ENCODE results near the gene SNAI3.
"Not testable (repeated sequence)": the region's sequence is repeated elsewhere in the genome, so short reads cannot be mapped to it uniquely, and the experiment has no call there.

SNAI3 gene

GRCh38 chr16:88690341-88691128 lies 4.2 kb upstream of the SNAI3 start:
- no peak for DNase-seq

- no peak for DNase-seq
Observed at GRCh38 chr16:88688013-88688778, 1.9 kb upstream of the SNAI3 start.

- no peak for DNase-seq
Observed at GRCh38 chr16:88687676-88688012, 1.3 kb upstream of the SNAI3 start.

GRCh38 chr16:88687254-88687576 lies 908 bp upstream of the SNAI3 start:
- no peak for DNase-seq

GRCh38 chr16:88686062-88686438 lies 257 bp downstream of the SNAI3 start:
- DNase-seq = peak; percentile 23

GRCh38 chr16:88685156-88686061 lies 898 bp downstream of the SNAI3 start:
- DNase-seq = peak; percentile 85

- DNase-seq = no peak
Observed at GRCh38 chr16:88684569-88685155, 1.6 kb downstream of the SNAI3 start.

GRCh38 chr16:88681709-88682451 lies 4.4 kb downstream of the SNAI3 start:
- peak; percentile 96 for DNase-seq

- no peak for DNase-seq
Observed at GRCh38 chr16:88681084-88681680, 5.1 kb downstream of the SNAI3 start.

- DNase-seq = no peak
Observed at GRCh38 chr16:88680554-88681083, 5.7 kb downstream of the SNAI3 start.

- no peak for DNase-seq
Observed at GRCh38 chr16:88678224-88678979, 7.9 kb downstream of the SNAI3 start.

- no peak for DNase-seq
Observed at GRCh38 chr16:88677721-88678120, 8.6 kb downstream of the SNAI3 start.

- no peak for DNase-seq
Observed at GRCh38 chr16:88676502-88677242, 9.6 kb downstream of the SNAI3 start.

- DNase-seq = no peak
Observed at GRCh38 chr16:88673716-88674379, 12.5 kb downstream of the SNAI3 start.

GRCh38 chr16:88672776-88673175 lies 13.5 kb downstream of the SNAI3 start:
- DNase-seq = no peak

GRCh38 chr16:88671806-88672205 lies 14.5 kb downstream of the SNAI3 start:
- DNase-seq = no peak

- no peak for DNase-seq
Observed at GRCh38 chr16:88669980-88670379, 16.3 kb downstream of the SNAI3 start.

GRCh38 chr16:88669493-88669892 lies 16.8 kb downstream of the SNAI3 start:
- DNase-seq = not testable (repeated sequence)

GRCh38 chr16:88667461-88667860 lies 18.8 kb downstream of the SNAI3 start:
- no peak for DNase-seq

- DNase-seq = no peak
Observed at GRCh38 chr16:88665570-88665969, 20.7 kb downstream of the SNAI3 start.

All from suppressor macrophage treated with lipopolysaccharide for 4 hours (primary cell).